Liver (tissue), 3 donors: ENCODE measurements around the gene CHD8.

Source experiments
- FOXA1 ChIP-seq: IDR thresholded peaks from 2 replicates; pipeline ENCODE4 v1.6.1; 2016; ENCODE audit warnings: antibody characterized with exemption
- GABPA ChIP-seq, 2 donors: IDR thresholded peaks in 1 of 2; conservative IDR thresholded peaks in 1 of 2; 2 replicates each; pipeline ENCODE4 v1.6.1; 2016; ENCODE audit warnings: antibody characterized with exemption in 2 of 2, mild to moderate bottlenecking in 1 of 2, moderate library complexity in 1 of 2
- JUND ChIP-seq, 2 donors: IDR thresholded peaks; 2 replicates each; pipeline ENCODE4 v1.6.1; 2016; ENCODE audit warnings: antibody characterized with exemption in 2 of 2
- NR2F2 ChIP-seq: IDR thresholded peaks from 2 replicates; pipeline ENCODE4 v1.6.1; 2016; ENCODE audit warnings: antibody characterized with exemption
- RAD21 ChIP-seq, 2 donors: IDR thresholded peaks; 2 replicates each; pipeline ENCODE4 v1.6.1; 2016; ENCODE audit warnings: antibody characterized with exemption in 2 of 2, mild to moderate bottlenecking in 2 of 2
- RXRA ChIP-seq, 2 donors: IDR thresholded peaks; 2 replicates each; pipeline ENCODE4 v1.6.1; 2017 to 2018; ENCODE audit warnings: antibody characterized with exemption in 2 of 2, mild to moderate bottlenecking in 1 of 2
- SP1 ChIP-seq: IDR thresholded peaks from 2 replicates; pipeline ENCODE4 v1.6.1; 2018; ENCODE audit warnings: antibody characterized with exemption, mild to moderate bottlenecking
- TAF1 ChIP-seq: conservative IDR thresholded peaks from 2 replicates; pipeline ENCODE4 v1.6.1; 2016; ENCODE audit warnings: antibody characterized with exemption, mild to moderate bottlenecking
- YY1 ChIP-seq: IDR thresholded peaks from 2 replicates; pipeline ENCODE4 v1.6.1; 2016; ENCODE audit warnings: antibody characterized with exemption, mild to moderate bottlenecking
- TF ChIP-seq, protein P1 (sequence below): fragments of 150-350 bp; IDR thresholded peaks from 2 replicates; pipeline ENCODE4 v1.5.1; 2017; ENCODE audit warnings: improper control_type of control experiment, low read depth, low read length; ENCODE audit not compliant: missing input control
- TF ChIP-seq, protein P2 (sequence below): IDR thresholded peaks from 2 replicates; pipeline ENCODE4 v1.6.1; 2016; ENCODE audit warnings: antibody characterized with exemption
- TF ChIP-seq, protein P3 (sequence below): IDR thresholded peaks from 2 replicates; pipeline ENCODE4 v1.6.1; 2016; ENCODE audit warnings: antibody characterized with exemption, mild to moderate bottlenecking
- TF ChIP-seq, protein P4 (sequence below): IDR thresholded peaks from 2 replicates; pipeline ENCODE4 v1.6.1; 2016; ENCODE audit warnings: antibody characterized with exemption
- TF ChIP-seq, protein P5 (sequence below): IDR thresholded peaks from 2 replicates; pipeline ENCODE4 v1.6.1; 2016; ENCODE audit warnings: antibody characterized with exemption
- donor health status: healthy.
- donor health status: healthy.

DNA sequence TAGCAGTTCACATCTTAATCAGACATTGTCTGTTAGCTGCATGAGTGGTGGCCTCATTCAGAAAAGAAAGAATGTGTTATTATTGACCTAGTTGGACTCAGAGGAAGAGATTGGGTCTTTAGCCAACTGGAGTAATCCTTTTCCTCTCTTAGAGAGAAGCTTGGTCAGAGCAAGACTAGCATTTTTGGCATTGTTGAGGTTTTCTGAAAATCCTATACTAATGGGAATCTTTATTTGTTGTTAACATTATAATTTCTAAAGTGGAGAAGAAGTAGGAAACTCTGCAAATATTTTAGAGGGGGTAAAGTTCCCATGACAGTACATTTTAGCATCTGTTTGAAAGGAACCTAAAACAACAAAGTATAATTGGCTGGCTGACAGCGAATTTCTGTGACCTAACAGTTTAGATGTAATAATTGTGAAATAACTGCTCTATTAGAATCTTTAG, 30.7 kb upstream of the CHD8 start:
- TF ChIP-seq, protein P1, sequence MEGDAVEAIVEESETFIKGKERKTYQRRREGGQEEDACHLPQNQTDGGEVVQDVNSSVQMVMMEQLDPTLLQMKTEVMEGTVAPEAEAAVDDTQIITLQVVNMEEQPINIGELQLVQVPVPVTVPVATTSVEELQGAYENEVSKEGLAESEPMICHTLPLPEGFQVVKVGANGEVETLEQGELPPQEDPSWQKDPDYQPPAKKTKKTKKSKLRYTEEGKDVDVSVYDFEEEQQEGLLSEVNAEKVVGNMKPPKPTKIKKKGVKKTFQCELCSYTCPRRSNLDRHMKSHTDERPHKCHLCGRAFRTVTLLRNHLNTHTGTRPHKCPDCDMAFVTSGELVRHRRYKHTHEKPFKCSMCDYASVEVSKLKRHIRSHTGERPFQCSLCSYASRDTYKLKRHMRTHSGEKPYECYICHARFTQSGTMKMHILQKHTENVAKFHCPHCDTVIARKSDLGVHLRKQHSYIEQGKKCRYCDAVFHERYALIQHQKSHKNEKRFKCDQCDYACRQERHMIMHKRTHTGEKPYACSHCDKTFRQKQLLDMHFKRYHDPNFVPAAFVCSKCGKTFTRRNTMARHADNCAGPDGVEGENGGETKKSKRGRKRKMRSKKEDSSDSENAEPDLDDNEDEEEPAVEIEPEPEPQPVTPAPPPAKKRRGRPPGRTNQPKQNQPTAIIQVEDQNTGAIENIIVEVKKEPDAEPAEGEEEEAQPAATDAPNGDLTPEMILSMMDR, result no peak
- TF ChIP-seq, protein P2, sequence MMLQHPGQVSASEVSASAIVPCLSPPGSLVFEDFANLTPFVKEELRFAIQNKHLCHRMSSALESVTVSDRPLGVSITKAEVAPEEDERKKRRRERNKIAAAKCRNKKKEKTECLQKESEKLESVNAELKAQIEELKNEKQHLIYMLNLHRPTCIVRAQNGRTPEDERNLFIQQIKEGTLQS, result no peak
- no peak for TF ChIP-seq TAF1
- TF ChIP-seq SP1, result no peak
- TF ChIP-seq FOXA1, result no peak
- TF ChIP-seq, protein P3, sequence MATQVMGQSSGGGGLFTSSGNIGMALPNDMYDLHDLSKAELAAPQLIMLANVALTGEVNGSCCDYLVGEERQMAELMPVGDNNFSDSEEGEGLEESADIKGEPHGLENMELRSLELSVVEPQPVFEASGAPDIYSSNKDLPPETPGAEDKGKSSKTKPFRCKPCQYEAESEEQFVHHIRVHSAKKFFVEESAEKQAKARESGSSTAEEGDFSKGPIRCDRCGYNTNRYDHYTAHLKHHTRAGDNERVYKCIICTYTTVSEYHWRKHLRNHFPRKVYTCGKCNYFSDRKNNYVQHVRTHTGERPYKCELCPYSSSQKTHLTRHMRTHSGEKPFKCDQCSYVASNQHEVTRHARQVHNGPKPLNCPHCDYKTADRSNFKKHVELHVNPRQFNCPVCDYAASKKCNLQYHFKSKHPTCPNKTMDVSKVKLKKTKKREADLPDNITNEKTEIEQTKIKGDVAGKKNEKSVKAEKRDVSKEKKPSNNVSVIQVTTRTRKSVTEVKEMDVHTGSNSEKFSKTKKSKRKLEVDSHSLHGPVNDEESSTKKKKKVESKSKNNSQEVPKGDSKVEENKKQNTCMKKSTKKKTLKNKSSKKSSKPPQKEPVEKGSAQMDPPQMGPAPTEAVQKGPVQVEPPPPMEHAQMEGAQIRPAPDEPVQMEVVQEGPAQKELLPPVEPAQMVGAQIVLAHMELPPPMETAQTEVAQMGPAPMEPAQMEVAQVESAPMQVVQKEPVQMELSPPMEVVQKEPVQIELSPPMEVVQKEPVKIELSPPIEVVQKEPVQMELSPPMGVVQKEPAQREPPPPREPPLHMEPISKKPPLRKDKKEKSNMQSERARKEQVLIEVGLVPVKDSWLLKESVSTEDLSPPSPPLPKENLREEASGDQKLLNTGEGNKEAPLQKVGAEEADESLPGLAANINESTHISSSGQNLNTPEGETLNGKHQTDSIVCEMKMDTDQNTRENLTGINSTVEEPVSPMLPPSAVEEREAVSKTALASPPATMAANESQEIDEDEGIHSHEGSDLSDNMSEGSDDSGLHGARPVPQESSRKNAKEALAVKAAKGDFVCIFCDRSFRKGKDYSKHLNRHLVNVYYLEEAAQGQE, result no peak
- TF ChIP-seq, protein P4, sequence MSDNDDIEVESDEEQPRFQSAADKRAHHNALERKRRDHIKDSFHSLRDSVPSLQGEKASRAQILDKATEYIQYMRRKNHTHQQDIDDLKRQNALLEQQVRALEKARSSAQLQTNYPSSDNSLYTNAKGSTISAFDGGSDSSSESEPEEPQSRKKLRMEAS, result no peak
- no peak for TF ChIP-seq GABPA (IDR thresholded peaks at IDR 0.05 in 1 of 2, conservative IDR thresholded peaks at IDR 0.05 in 1 of 2)
- TF ChIP-seq NR2F2, result no peak
- TF ChIP-seq RAD21 (IDR thresholded peaks at IDR 0.05), result no peak
- no peak for TF ChIP-seq YY1
- TF ChIP-seq, protein P5, sequence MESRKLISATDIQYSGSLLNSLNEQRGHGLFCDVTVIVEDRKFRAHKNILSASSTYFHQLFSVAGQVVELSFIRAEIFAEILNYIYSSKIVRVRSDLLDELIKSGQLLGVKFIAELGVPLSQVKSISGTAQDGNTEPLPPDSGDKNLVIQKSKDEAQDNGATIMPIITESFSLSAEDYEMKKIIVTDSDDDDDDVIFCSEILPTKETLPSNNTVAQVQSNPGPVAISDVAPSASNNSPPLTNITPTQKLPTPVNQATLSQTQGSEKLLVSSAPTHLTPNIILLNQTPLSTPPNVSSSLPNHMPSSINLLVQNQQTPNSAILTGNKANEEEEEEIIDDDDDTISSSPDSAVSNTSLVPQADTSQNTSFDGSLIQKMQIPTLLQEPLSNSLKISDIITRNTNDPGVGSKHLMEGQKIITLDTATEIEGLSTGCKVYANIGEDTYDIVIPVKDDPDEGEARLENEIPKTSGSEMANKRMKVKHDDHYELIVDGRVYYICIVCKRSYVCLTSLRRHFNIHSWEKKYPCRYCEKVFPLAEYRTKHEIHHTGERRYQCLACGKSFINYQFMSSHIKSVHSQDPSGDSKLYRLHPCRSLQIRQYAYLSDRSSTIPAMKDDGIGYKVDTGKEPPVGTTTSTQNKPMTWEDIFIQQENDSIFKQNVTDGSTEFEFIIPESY, result no peak
- TF ChIP-seq JUND (IDR thresholded peaks at IDR 0.05), result no peak
- no peak for TF ChIP-seq RXRA (IDR thresholded peaks at IDR 0.05)
